ENCODE measurements around the gene SEMA3F.

Gene SEMA3F

GRCh38 chr3:50179710-50180109 lies 24.6 kb downstream of the SEMA3F start:
- TF ChIP-seq, protein P1, sequence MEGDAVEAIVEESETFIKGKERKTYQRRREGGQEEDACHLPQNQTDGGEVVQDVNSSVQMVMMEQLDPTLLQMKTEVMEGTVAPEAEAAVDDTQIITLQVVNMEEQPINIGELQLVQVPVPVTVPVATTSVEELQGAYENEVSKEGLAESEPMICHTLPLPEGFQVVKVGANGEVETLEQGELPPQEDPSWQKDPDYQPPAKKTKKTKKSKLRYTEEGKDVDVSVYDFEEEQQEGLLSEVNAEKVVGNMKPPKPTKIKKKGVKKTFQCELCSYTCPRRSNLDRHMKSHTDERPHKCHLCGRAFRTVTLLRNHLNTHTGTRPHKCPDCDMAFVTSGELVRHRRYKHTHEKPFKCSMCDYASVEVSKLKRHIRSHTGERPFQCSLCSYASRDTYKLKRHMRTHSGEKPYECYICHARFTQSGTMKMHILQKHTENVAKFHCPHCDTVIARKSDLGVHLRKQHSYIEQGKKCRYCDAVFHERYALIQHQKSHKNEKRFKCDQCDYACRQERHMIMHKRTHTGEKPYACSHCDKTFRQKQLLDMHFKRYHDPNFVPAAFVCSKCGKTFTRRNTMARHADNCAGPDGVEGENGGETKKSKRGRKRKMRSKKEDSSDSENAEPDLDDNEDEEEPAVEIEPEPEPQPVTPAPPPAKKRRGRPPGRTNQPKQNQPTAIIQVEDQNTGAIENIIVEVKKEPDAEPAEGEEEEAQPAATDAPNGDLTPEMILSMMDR (IDR thresholded peaks at IDR 0.05; ENCODE audit: insufficient read depth, low read length, poor library complexity, severe bottlenecking) = no peak
- no peak for TF ChIP-seq EZH2phosphoT487 (conservative IDR thresholded peaks at IDR 0.05; ENCODE audit: low read length)
- Histone ChIP-seq H3K36me3 (ENCODE audit: low read length) (no peaks in the 10 kb centered on the region), H2AFZ (ENCODE audit: low read depth, low read length, severe bottlenecking) (no peak overlapping the region)

DNA sequence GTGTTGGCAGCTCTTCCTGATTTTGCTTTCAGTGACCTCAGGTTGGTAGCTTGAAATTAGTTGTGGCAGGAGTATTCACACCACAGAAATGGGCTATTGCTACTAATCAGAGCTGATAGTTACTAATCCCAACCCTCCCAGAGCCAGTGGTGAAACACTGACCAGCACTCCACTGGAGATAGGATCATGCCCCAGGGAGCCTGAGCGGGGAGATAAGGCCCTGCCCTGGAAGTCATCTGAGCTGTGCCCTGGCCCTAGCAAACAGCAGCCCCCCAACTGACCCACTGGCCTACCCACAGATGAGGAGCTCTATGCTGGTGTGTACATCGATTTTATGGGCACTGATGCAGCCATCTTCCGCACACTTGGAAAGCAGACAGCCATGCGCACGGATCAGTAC lies 26.9 kb downstream of the SEMA3F start:
- Histone ChIP-seq H3K9me3 (ENCODE audit: insufficient read depth, low read length) (no peaks in the 10 kb centered on the region), H2AFZ (ENCODE audit: low read depth, low read length, severe bottlenecking) (no peak overlapping the region), H3K27me3 (ENCODE audit: low read length) (no peaks in the 10 kb centered on the region), H3K4me3 (ENCODE audit: insufficient read depth, low read length, poor library complexity, severe bottlenecking) (no peak overlapping the region), H3K4me2 (ENCODE audit: low read depth, low read length, poor library complexity, severe bottlenecking) (no peak overlapping the region), H3K27ac (ENCODE audit: low read depth, low read length) (no peak overlapping the region), H3K79me2 (ENCODE audit: insufficient read depth, low read length) (no peaks in the 10 kb centered on the region), H3K36me3 (ENCODE audit: low read length) (no peaks in the 10 kb centered on the region), H4K20me1 (ENCODE audit: low read depth, low read length) (no peaks in the 10 kb centered on the region), H3K9ac (ENCODE audit: low read length) (no peak overlapping the region), H3K9me2 (replicated peaks; ENCODE audit: insufficient read depth, low read length) (no peaks in the 10 kb centered on the region), H3F3A (ENCODE audit: insufficient read depth) (no peaks in the 10 kb centered on the region)
- no peak for TF ChIP-seq EZH2phosphoT487 (conservative IDR thresholded peaks at IDR 0.05; ENCODE audit: low read length)
- TF ChIP-seq, protein P1 (IDR thresholded peaks at IDR 0.05; ENCODE audit: insufficient read depth, low read length, poor library complexity, severe bottlenecking) = no peak

More at GRCh38 chr3:50179710-50180109, 24.6 kb downstream of the SEMA3F start:
- Histone ChIP-seq H3K9me2 (replicated peaks; ENCODE audit: insufficient read depth, low read length) (no peaks in the 10 kb centered on the region), H3K27ac (ENCODE audit: low read depth, low read length) (no peak overlapping the region), H3K27me3 (ENCODE audit: low read length) (no peaks in the 10 kb centered on the region), H3K9ac (ENCODE audit: low read length) (no peak overlapping the region), H4K20me1 (ENCODE audit: low read depth, low read length) (no peaks in the 10 kb centered on the region), H3K9me3 (ENCODE audit: insufficient read depth, low read length) (no peaks in the 10 kb centered on the region), H3K79me2 (ENCODE audit: insufficient read depth, low read length) (no peaks in the 10 kb centered on the region), H3F3A (ENCODE audit: insufficient read depth) (no peaks in the 10 kb centered on the region), H3K4me3 (ENCODE audit: insufficient read depth, low read length, poor library complexity, severe bottlenecking) (no peak overlapping the region), H3K4me2 (ENCODE audit: low read depth, low read length, poor library complexity, severe bottlenecking) (no peak overlapping the region)

DNA sequence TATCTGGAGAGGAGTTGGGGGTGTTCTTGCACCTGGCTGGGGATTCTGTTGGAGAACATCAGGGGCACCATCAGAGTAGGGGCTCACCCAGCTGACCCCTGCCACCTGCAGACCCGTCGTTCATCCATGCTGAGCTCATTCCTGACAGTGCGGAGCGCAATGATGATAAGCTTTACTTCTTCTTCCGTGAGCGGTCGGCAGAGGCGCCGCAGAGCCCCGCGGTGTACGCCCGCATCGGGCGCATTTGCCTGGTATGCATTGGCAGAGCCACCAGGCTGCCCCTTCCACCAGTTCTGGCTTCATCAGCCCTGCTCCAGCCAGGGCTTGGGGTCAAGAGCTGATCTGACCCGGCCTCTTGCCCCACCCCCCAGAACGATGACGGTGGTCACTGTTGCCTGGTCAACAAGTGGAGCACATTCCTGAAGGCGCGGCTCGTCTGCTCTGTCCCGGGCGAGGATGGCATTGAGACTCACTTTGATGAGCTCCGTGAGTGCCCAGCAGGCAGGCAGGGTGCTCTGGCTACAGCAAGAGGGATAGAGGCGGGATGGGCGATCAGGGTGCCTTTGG lies 27.5 kb downstream of the SEMA3F start:
- Histone ChIP-seq H3K9me2 (replicated peaks; ENCODE audit: insufficient read depth, low read length) (no peaks in the 10 kb centered on the region), H3K27ac (ENCODE audit: low read depth, low read length) (no peak overlapping the region), H4K20me1 (ENCODE audit: low read depth, low read length) (no peaks in the 10 kb centered on the region), H3K9ac (ENCODE audit: low read length) (no peak overlapping the region), H3K9me3 (ENCODE audit: insufficient read depth, low read length) (no peaks in the 10 kb centered on the region), H3K4me3 (ENCODE audit: insufficient read depth, low read length, poor library complexity, severe bottlenecking) (no peak overlapping the region), H3K27me3 (ENCODE audit: low read length) (no peaks in the 10 kb centered on the region), H2AFZ (ENCODE audit: low read depth, low read length, severe bottlenecking) (no peak overlapping the region), H3F3A (ENCODE audit: insufficient read depth) (no peaks in the 10 kb centered on the region), H3K4me2 (ENCODE audit: low read depth, low read length, poor library complexity, severe bottlenecking) (no peak overlapping the region), H3K36me3 (ENCODE audit: low read length) (no peaks in the 10 kb centered on the region), H3K79me2 (ENCODE audit: insufficient read depth, low read length) (no peaks in the 10 kb centered on the region)
- TF ChIP-seq, protein P1 (IDR thresholded peaks at IDR 0.05; ENCODE audit: insufficient read depth, low read length, poor library complexity, severe bottlenecking) = no peak

Data from SU-DHL-6 (cell line).